Coronary artery (tissue), 2 donors: ENCODE results near the gene SCGB2B2.

ENCODE experiments used
- DNase-seq: peaks from one replicate; pipeline ENCODE4 v3.0.0-alpha.2; 2017; ENCODE audit warnings: low spot score
- H3K27ac ChIP-seq, 2 donors: fragments of 200-600 bp; sonication (generic); one replicate each; pipeline ENCODE4 v1.5.1; 2016 to 2019
- H3K4me3 ChIP-seq: fragments of 200-600 bp; sonication (generic); 2 replicates; pipeline ENCODE4 v1.5.1; 2016; ENCODE audit warnings: mild to moderate bottlenecking, moderate library complexity
- CTCF ChIP-seq: fragments of 200-600 bp; sonication (generic); IDR thresholded peaks from one replicate; pipeline ENCODE4 v1.5.1; 2019; ENCODE audit warnings: antibody characterized with exemption

The SCGB2B2 gene

GRCh38 chr19:34649886-34650543 is 26.9 kb downstream of the SCGB2B2 start:
- no peak overlapping the region for H3K27ac ChIP-seq
- DNase-seq: no peak
- no peak overlapping the region for H3K4me3 ChIP-seq
- TF ChIP-seq CTCF: no peak

GRCh38 chr19:34645551-34645950 is 31.4 kb downstream of the SCGB2B2 start:
- DNase-seq: no peak
- TF ChIP-seq CTCF: no peak
- Histone ChIP-seq H3K4me3 (no peak overlapping the region), H3K27ac (no peak overlapping the region)

- Histone ChIP-seq H3K27ac (no peak overlapping the region), H3K4me3 (no peak overlapping the region)
- DNase-seq: no peak
- no peak for TF ChIP-seq CTCF
These were observed 31.9 kb downstream of the SCGB2B2 start for GRCh38 chr19:34644991-34645461.

GRCh38 chr19:34642241-34642640 is 34.7 kb downstream of the SCGB2B2 start:
- H3K4me3 ChIP-seq: no peak overlapping the region
- no peak for DNase-seq
- TF ChIP-seq CTCF: no peak
- H3K27ac ChIP-seq: no peak overlapping the region

- Histone ChIP-seq H3K4me3 (no peak overlapping the region), H3K27ac (no peak overlapping the region)
- no peak for DNase-seq
- TF ChIP-seq CTCF: peak; percentile 63
These were observed 37.4 kb downstream of the SCGB2B2 start for GRCh38 chr19:34639491-34640085.

GRCh38 chr19:34633802-34634201 is 43.2 kb downstream of the SCGB2B2 start:
- H3K27ac ChIP-seq: no peak overlapping the region
- DNase-seq: no peak
- no peak overlapping the region for H3K4me3 ChIP-seq
- TF ChIP-seq CTCF: no peak
